Amniotic stem cell (primary cell): ENCODE data around the gene KDM4D.
"Not testable (repeated sequence)": the region's sequence is repeated elsewhere in the genome, so short reads cannot be mapped to it uniquely, and the experiment has no call there.

Experiments
- DNase-seq: peaks from one replicate; lab custom pipeline; 2025; lab: John Stamatoyannopoulos, UW

The KDM4D gene

DNA sequence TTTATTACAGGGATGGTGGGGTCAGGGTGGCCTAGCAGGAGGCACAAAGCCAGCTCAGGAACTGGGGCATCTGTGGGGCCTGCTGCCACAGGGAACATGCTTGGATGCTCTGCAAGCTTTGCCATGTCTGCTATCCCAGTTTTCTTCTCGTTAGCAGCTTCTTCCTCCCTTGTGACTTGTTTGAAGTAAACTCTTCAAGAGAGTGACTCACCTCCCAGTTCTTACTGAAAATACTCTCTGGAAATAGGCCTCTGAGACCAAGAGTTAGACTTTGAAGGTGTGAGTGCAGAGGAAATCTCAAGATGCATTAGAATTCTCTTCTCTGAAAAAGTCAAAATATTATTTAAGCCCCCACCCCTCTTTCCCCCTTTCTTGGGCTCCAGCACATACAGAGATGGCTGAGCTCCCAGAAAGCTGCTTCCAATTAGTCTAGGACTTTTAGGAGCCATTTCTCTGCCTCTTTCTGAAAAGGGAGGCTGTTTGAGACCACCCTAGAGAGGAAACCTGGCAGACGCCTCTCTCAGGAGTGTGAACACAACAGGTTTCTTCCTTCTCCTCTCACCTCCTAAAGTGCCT, 15.3 kb upstream of the KDM4D start:
- DNase-seq, result no peak

GRCh38 chr11:94959179-94959578, 14.3 kb upstream of the KDM4D start:
- no peak for DNase-seq

GRCh38 chr11:94960488-94960887, 13.0 kb upstream of the KDM4D start:
- DNase-seq, result no peak

- DNase-seq, result no peak
Observed at GRCh38 chr11:94961255-94961654, 12.3 kb upstream of the KDM4D start.

DNA sequence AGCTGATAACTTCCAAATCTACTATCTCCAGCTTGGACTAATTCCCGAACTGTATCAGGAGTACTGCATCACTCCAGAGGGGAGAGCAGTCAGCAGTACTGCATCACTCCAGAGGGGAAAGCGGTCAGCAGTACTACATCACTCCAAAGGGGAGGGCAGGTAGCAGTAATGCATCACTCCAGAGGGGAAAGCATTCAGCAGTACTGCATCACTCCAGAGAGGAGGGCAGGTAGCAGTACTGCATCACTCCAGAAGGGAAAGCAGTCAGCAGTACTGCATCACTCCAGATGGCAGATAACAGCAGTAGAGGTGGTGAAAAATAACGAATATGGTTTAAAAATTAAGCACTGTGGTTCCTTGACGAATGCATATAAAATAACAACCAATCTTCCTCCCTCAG, 8.6 kb upstream of the KDM4D start:
- DNase-seq, result no peak

GRCh38 chr11:94968334-94968958, 5.1 kb upstream of the KDM4D start:
- no peak for DNase-seq

- DNase-seq, result no peak
Observed at GRCh38 chr11:94972700-94973098, 810 bp upstream of the KDM4D start.

- DNase-seq, result no peak
Observed at GRCh38 chr11:94974178-94974577, 669 bp downstream of the KDM4D start.

GRCh38 chr11:94975599-94975998, 2.1 kb downstream of the KDM4D start:
- DNase-seq, result no peak

DNA sequence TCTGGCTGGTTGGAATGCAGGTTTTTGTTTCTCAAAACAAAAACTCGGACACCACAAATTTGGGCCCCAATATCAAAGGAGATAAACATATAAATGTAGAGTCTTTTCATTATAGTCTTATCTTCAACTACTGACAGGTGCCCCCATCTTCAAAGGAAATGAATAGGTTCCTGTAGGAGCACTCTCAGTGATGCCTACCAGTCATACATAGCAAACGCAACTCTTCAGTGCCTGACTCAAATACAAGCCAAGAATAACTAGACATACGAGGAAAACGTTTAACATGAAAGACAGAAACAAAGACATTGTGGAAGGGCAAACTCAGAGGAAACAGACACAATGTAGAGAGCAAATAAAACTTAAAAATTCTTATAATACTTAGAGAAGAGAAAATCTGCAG, 13.9 kb downstream of the KDM4D start:
- no peak for DNase-seq

DNA sequence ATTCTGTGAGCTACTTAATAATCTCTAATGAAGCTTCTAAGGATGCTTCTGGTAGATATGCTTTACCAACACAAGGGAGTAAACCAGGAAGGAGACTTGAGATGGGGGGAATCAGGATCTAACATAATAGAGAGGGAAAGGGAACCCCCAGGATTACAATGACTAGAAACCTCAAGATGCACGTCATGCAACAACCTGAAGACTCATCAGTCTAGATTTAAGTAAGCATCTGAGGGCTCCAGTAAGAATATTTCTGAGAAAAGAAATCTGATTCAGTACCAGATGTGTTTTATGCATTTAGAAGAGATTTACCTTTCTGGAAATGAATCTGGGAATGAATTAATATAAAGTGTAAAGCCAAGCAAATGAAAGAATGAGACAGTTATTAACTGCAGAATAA, 15.2 kb downstream of the KDM4D start:
- DNase-seq, result no peak

DNA sequence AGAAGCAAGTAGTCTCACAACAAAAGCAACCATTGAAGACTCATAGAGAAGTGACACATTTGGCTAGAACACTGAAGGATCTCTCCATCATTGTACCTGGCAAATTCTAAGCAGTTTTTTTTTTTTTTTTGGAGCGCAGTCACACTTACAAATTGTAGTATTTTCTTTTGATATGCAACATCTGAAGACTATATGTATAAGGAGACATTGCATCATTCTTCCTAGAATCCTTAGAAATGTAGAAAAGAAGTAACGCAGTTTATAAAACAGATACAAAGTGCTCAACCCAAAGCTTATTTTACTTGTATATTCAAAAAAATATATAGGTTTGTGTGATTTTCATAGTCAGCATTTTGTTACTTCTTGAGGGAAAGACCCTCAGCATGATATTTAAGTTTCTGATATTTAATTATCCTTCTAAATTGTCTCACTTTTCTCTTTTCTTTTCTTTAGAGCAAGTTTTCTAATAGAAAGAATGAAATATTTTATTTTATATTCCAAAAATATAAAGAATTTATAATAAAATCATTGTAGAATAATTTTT, 20.0 kb downstream of the KDM4D start:
- no peak for DNase-seq

- DNase-seq, result no peak
Observed at GRCh38 chr11:94997437-94997836, 23.9 kb downstream of the KDM4D start.

DNA sequence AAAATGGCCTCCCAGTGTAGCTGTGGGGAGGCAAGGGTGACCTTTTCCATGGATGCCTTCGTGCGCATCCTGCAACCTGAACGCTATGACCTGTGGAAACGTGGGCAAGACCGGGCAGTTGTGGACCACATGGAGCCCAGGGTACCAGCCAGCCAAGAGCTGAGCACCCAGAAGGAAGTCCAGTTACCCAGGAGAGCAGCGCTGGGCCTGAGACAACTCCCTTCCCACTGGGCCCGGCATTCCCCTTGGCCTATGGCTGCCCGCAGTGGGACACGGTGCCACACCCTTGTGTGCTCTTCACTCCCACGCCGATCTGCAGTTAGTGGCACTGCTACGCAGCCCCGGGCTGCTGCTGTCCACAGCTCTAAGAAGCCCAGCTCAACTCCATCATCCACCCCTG, 24.8 kb downstream of the KDM4D start:
- no peak for DNase-seq

DNA sequence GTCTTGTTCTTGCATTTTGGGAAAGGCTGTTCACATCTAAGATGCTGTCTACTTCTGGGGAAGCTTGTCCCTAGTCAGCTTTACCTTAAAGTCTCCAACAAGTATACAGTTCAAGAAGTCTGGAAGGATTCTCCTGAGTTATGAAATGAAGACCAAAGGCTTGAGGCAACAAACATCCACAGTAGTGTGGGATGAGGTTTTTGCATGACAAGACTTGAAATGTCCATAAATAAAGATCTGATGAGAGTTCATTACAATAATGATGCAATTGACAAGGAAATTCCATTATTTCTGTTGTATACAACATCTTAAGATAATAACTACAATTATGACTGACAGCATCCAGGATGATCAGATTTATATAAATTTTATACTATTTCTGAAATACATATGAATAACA, 30.2 kb downstream of the KDM4D start:
- DNase-seq, result no peak

DNA sequence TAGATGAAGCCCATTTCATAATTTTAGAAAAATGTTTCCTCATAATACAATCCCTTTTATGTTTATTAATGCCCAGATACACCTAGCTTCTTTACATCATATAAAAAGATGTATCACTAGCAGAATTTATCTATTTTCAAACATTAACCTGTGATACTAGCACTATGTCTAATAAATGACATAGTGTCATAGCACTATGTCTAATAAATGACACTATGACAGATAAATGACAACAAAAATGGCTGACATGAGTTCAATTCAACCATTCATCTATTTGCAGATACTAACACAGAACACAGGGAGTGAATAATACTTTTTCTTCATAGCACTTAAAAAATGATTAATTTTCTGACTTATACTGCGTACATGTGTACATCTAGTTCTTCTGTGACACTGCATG, 32.1 kb downstream of the KDM4D start:
- no peak for DNase-seq

GRCh38 chr11:95011376-95011775, 37.9 kb downstream of the KDM4D start:
- DNase-seq, result no peak

- DNase-seq, result no peak
Observed at GRCh38 chr11:95014184-95014821, 40.8 kb downstream of the KDM4D start.

DNA sequence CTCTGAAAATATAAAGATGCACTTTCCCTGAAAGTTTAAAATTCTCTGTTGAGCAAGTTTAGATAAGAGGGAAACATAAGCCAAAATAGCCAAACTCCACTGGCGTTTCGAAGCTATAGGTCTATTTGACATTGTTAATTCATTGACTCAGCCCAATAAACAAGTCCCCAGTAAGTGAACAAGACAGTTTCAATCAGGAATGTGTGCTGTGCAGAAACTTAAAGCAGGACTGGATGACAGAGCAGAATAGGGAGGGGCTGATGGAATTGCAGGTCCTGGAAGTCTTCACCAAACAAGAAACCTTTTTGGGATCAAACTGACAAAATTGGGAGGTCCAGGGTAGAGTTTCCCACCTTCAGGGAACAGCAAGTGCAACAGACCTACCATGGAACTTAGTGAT, 42.6 kb downstream of the KDM4D start:
- DNase-seq, result no peak

GRCh38 chr11:95021468-95021867, 48.0 kb downstream of the KDM4D start:
- not testable (repeated sequence) for DNase-seq

DNA sequence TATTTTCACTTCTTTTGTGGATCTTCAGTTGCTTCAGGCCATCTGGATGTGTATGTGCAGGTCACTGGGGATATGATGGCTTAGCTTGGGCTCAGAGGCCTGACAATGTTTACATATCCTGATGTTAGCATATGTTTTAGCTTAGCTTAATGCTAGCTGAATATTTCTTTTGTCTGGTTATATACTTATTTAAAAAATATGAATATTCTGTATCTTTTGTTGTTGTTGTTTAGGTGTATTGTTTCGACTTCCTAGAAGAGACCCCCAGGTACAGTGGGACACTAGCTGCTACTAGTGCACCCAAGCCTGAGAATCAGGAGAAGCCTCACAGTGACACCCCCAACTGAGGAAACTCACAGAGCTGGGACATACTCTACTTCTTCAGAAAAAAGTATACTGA, 51.4 kb downstream of the KDM4D start, which contains the start of gene KDM4E:
TSS of gene KDM4E (plus strand) at position 301 of the 400 bp plus-strand sequence. CDS start 300 bp downstream, outside the sequence.
- no peak for DNase-seq

DNA sequence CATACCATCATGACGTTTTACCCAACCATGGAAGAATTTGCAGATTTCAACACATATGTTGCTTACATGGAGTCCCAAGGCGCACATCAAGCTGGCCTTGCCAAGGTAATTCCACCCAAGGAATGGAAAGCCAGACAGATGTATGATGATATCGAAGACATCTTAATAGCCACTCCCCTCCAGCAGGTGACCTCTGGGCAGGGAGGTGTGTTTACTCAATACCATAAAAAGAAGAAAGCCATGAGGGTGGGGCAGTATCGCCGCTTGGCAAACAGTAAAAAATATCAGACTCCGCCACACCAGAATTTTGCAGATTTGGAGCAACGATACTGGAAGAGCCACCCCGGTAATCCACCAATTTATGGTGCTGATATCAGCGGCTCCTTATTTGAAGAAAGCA, 52.1 kb downstream of the KDM4D start:
- not testable (repeated sequence) for DNase-seq

GRCh38 chr11:95028357-95028756, 54.8 kb downstream of the KDM4D start:
- no peak for DNase-seq
